Globus pallidus (tissue), 1 donor: ENCODE measurements around the gene ATP5F1B.

Experiments used
- DNase-seq: peaks from one replicate; pipeline ENCODE4 v3.0.0-alpha.2; 2015; ENCODE audit warnings: low spot score

Gene ATP5F1B

GRCh38 chr12:56616244-56616643 lies 29.5 kb downstream of the ATP5F1B start:
- no peak for DNase-seq

- DNase-seq: no peak
Measured at GRCh38 chr12:56614627-56615026, 31.2 kb downstream of the ATP5F1B start.

GRCh38 chr12:56604355-56604754 lies 41.4 kb downstream of the ATP5F1B start:
- DNase-seq: no peak

- DNase-seq: no peak
Measured at GRCh38 chr12:56602239-56602638, 43.5 kb downstream of the ATP5F1B start.

- no peak for DNase-seq
Measured at GRCh38 chr12:56601503-56601902, 44.3 kb downstream of the ATP5F1B start.

- DNase-seq: no peak
Measured at GRCh38 chr12:56600753-56601152, 45.0 kb downstream of the ATP5F1B start.

- no peak for DNase-seq
Measured at GRCh38 chr12:56599797-56600196, 46.0 kb downstream of the ATP5F1B start.

- no peak for DNase-seq
Measured at GRCh38 chr12:56599041-56599440, 46.7 kb downstream of the ATP5F1B start.

- DNase-seq: no peak
Measured at GRCh38 chr12:56596815-56597214, 49.0 kb downstream of the ATP5F1B start.

- peak; percentile 41 for DNase-seq
Measured at GRCh38 chr12:56593909-56594621, 51.7 kb downstream of the ATP5F1B start.

GRCh38 chr12:56591961-56592360 lies 53.8 kb downstream of the ATP5F1B start:
- no peak for DNase-seq

GRCh38 chr12:56591126-56591525 lies 54.7 kb downstream of the ATP5F1B start:
- DNase-seq: no peak

GRCh38 chr12:56590237-56590830 lies 55.5 kb downstream of the ATP5F1B start:
- no peak for DNase-seq

- DNase-seq: no peak
Measured at GRCh38 chr12:56589783-56590182, 56.0 kb downstream of the ATP5F1B start.
